ENCODE data around the gene PTGIR.
A peak's percentile ranks its signal among the peaks of the same experiment; 100 is the strongest.

PTGIR gene

DNA sequence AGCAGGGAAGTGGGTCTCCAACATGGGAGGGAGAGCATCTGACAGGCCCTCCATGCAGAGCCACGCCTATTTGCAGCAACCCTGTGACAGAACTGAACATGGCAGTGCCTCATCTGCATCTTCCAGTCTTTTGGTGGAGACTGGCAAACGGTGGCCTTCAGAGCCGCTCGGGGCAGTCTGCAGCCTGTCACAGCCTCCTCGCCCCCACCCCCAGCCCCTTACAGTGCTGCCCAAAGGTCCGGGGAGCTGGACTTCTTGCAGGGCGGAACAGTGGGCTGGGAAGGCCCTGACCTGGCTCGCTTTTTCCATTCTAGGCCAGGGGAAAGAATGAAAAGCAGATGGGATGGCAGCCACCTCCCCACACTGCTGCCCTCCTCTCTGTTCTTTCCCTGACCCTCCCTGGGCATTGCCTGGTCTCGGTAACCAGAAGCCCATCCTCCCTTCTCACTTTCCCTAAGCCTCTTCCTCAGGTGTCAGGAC lies 21.1 kb downstream of the PTGIR start:
- no peak for TF ChIP-seq TAF1 (IDR thresholded peaks at IDR 0.05; ENCODE audit: borderline replicate concordance, low read depth, low read length)
- no peak for TF ChIP-seq POLR2AphosphoS5 (IDR thresholded peaks at IDR 0.05; ENCODE audit: low read depth, low read length)
- no peak; the same call in 1 of the 2 replicates for TF ChIP-seq POLR2A (IDR thresholded peaks at IDR 0.05; ENCODE audit: low read depth, low read length)
- DNase-seq (ENCODE audit: insufficient read length), result no peak
- no peak for FAIRE-seq

DNA sequence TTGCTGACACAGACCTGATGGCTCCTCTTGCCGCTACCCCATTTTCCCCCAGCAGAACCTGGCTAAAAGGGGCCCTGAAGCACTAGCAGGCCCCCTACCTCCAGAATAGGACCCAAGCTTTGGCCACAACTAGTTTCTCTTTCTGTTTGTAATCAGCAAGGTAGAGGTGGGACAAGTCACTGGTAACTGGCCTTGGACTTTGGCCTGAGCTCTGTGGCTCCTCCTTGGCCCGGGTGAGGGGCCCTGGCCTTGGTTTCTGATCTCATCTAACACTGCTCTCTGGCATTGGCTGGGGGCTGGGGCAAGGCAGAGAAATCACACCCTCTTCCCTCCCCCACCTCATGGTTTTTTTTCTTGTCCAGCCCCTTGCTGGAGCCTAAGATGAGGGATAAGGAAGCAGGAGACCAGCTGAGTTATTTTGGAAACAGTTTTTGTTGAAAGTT lies 21.7 kb downstream of the PTGIR start:
- peak; percentile 40 for FAIRE-seq
- no peak for TF ChIP-seq POLR2A (IDR thresholded peaks at IDR 0.05; ENCODE audit: low read depth, low read length)
- TF ChIP-seq POLR2AphosphoS5 (IDR thresholded peaks at IDR 0.05; ENCODE audit: low read depth, low read length), result no peak
- no peak for TF ChIP-seq TAF1 (IDR thresholded peaks at IDR 0.05; ENCODE audit: borderline replicate concordance, low read depth, low read length)
- DNase-seq (ENCODE audit: insufficient read length), result no peak

DNA sequence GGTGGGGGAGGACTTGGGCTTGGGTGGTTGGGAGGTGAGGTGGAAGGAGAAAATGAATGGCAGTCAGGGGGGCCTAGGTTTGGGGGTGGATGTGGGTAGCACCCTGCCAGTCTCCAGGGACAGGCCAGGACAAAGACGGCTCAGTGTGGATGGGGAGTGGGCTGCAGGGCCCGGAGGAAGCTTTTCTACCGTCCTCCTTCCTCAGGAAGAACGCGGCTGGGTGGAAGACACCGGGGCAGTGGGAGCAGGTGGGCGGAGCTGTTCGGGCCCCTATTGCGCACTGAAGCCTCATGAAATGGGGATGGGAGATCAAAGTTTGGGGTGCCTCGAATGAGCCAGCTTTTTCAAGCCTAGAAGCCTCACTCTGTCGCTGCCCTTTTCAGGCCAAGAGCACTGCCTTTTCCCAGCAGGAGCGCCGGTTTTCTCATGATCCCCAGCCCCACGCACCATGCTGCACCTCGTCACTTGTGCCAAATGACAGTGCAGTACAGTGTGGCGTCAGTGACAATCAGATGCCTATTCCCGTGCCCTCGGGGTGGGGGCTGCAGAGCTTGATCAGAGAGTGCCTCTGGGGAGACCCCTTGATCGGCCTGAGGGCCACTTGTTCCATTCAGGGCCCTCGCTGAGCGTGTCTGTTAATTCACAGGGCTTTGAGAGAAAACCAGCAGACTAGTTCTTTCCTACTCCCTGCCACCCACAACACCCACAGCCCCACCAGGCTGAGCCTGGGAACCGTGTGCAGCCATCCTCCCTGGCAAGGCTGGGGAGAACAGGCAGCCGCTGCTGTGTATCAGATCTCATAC lies 22.3 kb downstream of the PTGIR start:
- DNase-seq (ENCODE audit: insufficient read length) (no peak), FAIRE-seq (peak; percentile 84)
- no peak for TF ChIP-seq POLR2AphosphoS5 (IDR thresholded peaks at IDR 0.05; ENCODE audit: low read depth, low read length)
- TF ChIP-seq TAF1 (IDR thresholded peaks at IDR 0.05; ENCODE audit: borderline replicate concordance, low read depth, low read length), result no peak
- TF ChIP-seq POLR2A (IDR thresholded peaks at IDR 0.05; ENCODE audit: low read depth, low read length), result no peak

DNA sequence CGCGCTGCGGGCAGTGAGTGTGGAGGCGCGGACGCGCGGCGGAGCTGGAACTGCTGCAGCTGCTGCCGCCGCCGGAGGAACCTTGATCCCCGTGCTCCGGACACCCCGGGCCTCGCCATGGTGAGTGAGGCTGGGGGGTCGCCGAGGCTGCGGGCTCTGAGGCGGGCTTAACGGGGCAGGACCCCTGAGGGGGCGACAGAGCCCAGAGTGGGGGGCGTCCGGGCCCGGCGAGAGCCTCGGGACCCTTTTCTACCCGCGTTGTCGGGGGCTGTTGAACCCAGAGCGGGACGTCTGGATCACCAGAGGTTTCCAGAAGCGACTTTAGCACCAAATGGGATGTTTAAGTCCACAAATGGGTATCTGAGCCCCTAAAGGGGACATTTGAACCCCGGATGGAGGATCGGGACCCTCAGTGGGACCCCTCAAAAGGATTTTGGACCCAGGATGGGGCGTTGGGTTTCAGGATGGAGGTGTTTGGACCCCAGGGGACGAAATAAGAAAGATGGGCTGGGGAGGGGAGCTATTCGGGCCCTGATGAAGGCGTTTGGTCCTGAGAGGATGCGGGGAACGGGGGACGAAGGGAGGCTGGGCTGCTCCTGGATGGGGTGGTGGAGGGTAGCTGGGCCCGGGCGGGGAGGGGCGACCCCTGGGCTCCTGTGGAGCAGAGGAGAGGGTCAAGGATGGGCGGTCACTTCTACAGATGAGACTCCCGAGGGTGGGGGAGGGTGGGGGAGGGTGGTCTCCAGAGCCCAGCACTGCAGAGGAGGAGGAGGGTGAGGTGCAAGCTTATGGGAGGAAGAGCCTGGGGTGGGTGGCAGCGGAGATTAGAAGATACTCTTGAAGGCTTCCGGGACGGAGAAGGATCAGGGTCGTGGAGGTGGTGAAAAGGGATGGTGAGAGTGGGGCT lies 23.3 kb downstream of the PTGIR start, which contains the start of gene CALM3:
CALM3 (plus strand) TSS at position 13 of the 907 bp plus-strand sequence; CDS start at position 118, 105 bp downstream.
- TF ChIP-seq POLR2AphosphoS5 (IDR thresholded peaks at IDR 0.05; ENCODE audit: low read depth, low read length), result peak; percentile 61; the same call in 1 of the 2 replicates
- peak; percentile 88 for TF ChIP-seq POLR2A (IDR thresholded peaks at IDR 0.05; ENCODE audit: low read depth, low read length)
- TF ChIP-seq TAF1 (IDR thresholded peaks at IDR 0.05; ENCODE audit: borderline replicate concordance, low read depth, low read length), result no peak; the same call in 1 of the 2 replicates
- DNase-seq (ENCODE audit: insufficient read length), result no peak
- no peak for FAIRE-seq

DNA sequence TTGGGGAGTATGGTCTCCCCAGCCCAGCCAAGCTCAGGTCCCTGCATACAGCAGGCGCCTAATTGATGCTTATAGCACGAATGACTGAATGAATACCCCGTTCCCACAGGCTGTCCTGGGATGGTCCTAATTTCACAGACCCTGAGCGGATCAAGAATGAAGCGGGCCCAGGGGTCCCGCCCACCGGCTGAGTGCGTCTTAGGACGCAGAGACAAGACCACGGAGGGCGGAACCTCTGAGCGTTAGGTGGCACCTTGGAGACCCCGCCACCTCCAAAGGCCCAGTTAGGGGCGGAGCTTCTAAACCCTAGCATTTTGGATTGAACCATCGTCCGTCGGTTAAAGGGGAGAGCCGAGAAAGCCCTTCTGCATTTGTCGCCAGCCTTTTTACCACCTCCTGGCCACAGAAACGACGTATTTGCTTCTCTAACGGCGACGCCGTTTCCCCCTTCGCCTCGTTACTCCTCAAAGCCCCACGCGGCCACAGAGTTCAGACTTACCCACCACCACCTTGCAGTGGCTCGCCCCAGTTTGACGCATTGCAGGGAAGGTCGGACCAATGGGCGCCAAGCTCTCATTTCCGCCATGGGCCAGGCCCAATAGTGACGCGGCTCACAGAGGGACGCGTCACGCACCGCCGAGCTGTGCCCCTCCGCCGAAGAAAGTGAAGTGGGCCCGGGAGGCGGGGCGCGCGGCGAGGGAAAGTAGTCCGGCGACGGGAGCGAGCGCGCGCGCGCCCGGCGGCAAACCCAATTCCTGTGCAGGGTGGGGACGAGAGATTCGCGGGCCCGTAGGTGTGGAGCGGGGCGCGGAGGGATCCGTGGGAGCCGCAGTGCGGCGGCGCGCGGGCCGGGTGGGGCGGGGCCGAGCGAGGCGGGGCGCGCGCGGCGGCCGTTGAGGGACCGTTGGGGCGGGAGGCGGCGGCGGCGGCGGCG lies 24.2 kb downstream of the PTGIR start:
- TF ChIP-seq POLR2AphosphoS5 (IDR thresholded peaks at IDR 0.05; ENCODE audit: low read depth, low read length) (peak; percentile 63; the same call in 1 of the 2 replicates), POLR2A (IDR thresholded peaks at IDR 0.05; ENCODE audit: low read depth, low read length) (peak; percentile 87), TAF1 (IDR thresholded peaks at IDR 0.05; ENCODE audit: borderline replicate concordance, low read depth, low read length) (peak; percentile 70)
- FAIRE-seq (peak; percentile 95), DNase-seq (ENCODE audit: insufficient read length) (peak; percentile 91)

DNA sequence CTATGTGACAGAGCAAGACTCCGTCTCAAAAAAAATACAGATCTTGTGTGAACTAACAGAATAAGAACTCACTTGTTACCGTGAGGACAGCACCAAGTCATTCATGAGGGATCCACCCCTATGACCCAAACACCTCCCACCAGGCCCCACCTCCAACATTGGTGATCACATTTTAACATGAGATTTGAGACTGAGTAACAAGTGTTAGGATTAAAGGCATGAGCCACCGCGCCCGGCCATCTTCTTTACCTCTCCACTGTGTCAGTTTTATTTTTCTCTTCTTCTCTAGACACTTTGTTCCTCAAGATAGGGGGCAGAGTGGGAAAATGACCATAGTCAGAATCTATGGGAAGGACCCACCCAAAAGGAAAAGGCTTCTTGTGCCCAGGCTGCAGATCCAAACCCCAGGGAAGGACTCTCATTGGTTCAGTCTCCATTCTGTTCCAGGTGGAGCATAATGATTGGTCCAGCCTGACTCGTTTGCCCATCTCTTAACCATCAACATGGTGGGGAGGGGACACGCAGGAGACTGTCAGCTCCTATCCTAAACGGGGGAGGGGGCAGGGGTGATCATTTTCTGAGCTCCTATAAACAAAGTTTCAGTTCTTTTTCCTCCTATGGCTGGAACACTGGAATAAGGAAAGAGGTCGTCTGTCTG lies 25.0 kb downstream of the PTGIR start:
- DNase-seq (ENCODE audit: insufficient read length) (no peak), FAIRE-seq (no peak)
- TF ChIP-seq TAF1 (IDR thresholded peaks at IDR 0.05; ENCODE audit: borderline replicate concordance, low read depth, low read length), result no peak
- TF ChIP-seq POLR2A (IDR thresholded peaks at IDR 0.05; ENCODE audit: low read depth, low read length), result no peak
- no peak for TF ChIP-seq POLR2AphosphoS5 (IDR thresholded peaks at IDR 0.05; ENCODE audit: low read depth, low read length)

DNA sequence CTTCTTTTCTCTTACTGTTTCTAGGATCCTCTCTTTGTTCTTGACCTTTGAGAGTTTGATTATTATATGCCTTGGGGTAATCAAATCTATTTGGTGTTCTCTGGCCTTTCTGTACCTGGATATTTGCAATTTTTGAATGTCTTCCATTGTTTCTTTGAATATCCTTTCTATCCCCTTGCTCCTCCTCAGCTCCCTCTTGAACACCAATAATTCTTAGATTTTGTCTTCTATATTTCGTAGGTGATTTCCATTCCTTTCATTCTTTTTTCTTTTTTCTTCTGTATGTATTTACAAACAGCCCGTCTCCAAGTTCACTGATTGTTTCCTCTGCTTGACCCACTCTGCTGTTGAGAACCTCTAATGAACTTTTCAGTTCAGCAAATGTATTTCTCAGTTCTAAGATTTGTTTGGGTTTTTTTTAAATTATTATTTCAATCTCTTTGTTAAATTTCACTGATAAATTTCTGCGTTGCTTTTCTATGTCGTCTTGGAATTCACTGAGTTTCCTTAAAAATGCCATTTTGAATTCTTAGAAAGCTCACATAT lies 26.4 kb downstream of the PTGIR start:
- FAIRE-seq (no peak), DNase-seq (ENCODE audit: insufficient read length) (no peak)
- TF ChIP-seq POLR2AphosphoS5 (IDR thresholded peaks at IDR 0.05; ENCODE audit: low read depth, low read length) (no peak), TAF1 (IDR thresholded peaks at IDR 0.05; ENCODE audit: borderline replicate concordance, low read depth, low read length) (no peak), POLR2A (IDR thresholded peaks at IDR 0.05; ENCODE audit: low read depth, low read length) (no peak)

DNA sequence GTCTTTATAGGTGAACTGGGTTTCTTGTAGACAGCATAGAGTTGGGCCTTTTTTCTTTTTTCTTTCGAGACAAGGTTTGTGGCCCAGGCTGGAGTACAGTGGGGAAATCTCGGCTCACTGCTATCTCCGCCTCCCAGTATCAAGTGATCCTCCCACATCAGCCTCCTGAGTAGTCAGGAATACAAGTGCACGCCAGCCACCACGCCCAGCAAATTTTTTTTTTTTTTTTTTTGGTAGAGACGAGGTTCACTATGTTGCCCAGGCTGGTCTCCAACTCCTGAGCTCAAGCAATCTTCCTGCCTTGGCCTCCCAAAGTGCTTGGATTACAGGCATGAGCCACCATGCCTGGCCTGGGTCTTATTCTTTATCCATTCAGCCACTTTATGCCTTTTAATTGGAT lies 28.9 kb downstream of the PTGIR start:
- TF ChIP-seq POLR2AphosphoS5 (IDR thresholded peaks at IDR 0.05; ENCODE audit: low read depth, low read length), result no peak
- no peak for TF ChIP-seq TAF1 (IDR thresholded peaks at IDR 0.05; ENCODE audit: borderline replicate concordance, low read depth, low read length)
- no peak for TF ChIP-seq POLR2A (IDR thresholded peaks at IDR 0.05; ENCODE audit: low read depth, low read length)
- no peak for DNase-seq (ENCODE audit: insufficient read length)
- no peak for FAIRE-seq

DNA sequence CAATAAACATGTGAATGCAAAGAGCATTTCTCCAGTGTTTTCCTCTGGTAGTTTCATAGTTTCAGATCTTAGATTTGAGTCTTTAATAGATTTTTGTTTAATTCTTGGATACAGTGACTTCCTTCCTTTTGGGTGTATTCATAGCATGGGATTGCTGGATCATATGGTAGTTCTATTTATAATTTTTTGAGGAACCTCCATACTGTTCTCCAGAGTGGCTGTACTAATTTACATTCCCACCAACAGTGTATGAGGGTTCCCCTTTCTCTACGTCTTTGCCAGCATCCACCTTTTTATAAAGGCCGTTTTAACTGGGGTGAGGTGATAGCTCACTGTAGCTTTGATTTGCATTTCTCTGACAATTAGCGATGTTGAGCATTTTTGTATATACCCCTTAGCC lies 33.0 kb downstream of the PTGIR start:
- FAIRE-seq (no peak), DNase-seq (ENCODE audit: insufficient read length) (no peak)

More for the DNA sequence above, 33.0 kb downstream of the PTGIR start:
- TF ChIP-seq POLR2A (IDR thresholded peaks at IDR 0.05; ENCODE audit: low read depth, low read length), result no peak
- TF ChIP-seq POLR2AphosphoS5 (IDR thresholded peaks at IDR 0.05; ENCODE audit: low read depth, low read length), result no peak
- TF ChIP-seq TAF1 (IDR thresholded peaks at IDR 0.05; ENCODE audit: borderline replicate concordance, low read depth, low read length), result no peak
